Sigmoid colon (tissue), 4 donors: ENCODE results near the gene ARSB.

ENCODE experiments used
- EP300 ChIP-seq, 4 donors: sonication (generic); formaldehyde crosslinking; IDR thresholded peaks; one replicate each; pipeline ENCODE4 v1.6.1; 2017; ENCODE audit warnings: antibody characterized with exemption in 4 of 4
- POLR2A ChIP-seq, 2 donors: fragments of 450-650 bp; IDR thresholded peaks; one replicate each; pipeline ENCODE4 v1.6.1; 2016; ENCODE audit warnings: antibody characterized with exemption in 2 of 2, mild to moderate bottlenecking in 2 of 2, moderate library complexity in 2 of 2
- POLR2AphosphoS5 ChIP-seq, 4 donors: sonication (generic); formaldehyde crosslinking; IDR thresholded peaks; one replicate each; pipeline ENCODE4 v1.6.1; 2017; ENCODE audit warnings: antibody characterized with exemption in 4 of 4

DNA sequence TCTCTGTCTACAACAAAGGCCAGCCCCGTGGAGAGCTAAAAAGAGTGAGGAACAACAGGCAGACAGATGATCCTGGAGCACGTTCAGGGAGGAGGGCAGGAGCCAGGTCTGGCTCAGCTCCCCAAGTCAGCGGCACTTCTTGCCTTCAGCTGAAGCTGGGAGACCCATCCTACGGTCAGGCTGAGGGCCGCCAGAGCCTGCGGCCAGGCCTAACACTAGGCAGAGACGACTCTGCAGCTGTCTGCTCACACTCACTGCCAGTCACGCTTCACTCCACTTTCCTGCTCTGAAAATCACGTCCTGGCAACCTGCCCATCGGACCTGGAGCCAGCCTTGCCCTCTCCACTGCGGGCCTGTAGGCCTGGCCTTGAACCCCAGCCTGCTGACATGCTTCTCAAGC lies 175.7 kb downstream of the ARSB start:
- TF ChIP-seq POLR2AphosphoS5 (IDR thresholded peaks at IDR 0.05), result peak in 3 of 4 donors; percentile 44 to 54 (median 46)
- TF ChIP-seq EP300 (IDR thresholded peaks at IDR 0.05), result no peak
- TF ChIP-seq POLR2A (IDR thresholded peaks at IDR 0.05), result no peak
